ENCODE measurements around the gene ALPG. TPM values are rescaled to one million over a fixed set of nuclear protein-coding genes. Genes with fewer than 3 reads are reported as not detected.
A peak's percentile ranks its signal among the peaks of the same experiment; 100 is the strongest.

The ALPG gene
- total RNA-seq, 2 donors from 2014 or later: not detected

- TF ChIP-seq CTCF (IDR thresholded peaks at IDR 0.05): no peak
- ATAC-seq (ENCODE audit: insufficient number of reproducible peaks, low FRiP score, low read depth) (no peak), DNase-seq (ENCODE audit: low spot score) (no peak)
- Histone ChIP-seq H3K36me3 (no peaks in the 10 kb centered on the region), H3K4me3 (peak overlapping the region; percentile 54), H3K27me3 (replicated peaks; ENCODE audit: insufficient read depth) (peaks cover 5% of the 10 kb centered on the region), H3K9me3 (no peaks in the 10 kb centered on the region), H3K27ac (no peak overlapping the region), H3K4me1 (ENCODE audit: control insufficient read depth in 1 of 2, low read depth in 2 of 2) (peaks cover 0 to 20% of the 10 kb centered on the region in 2 donors)
These were observed 12.8 kb downstream of the ALPG start for GRCh38 chr2:232419245-232420072.

- Histone ChIP-seq H3K27ac (no peak overlapping the region), H3K4me3 (no peak overlapping the region), H3K36me3 (no peaks in the 10 kb centered on the region), H3K27me3 (replicated peaks; ENCODE audit: insufficient read depth) (peaks cover 5% of the 10 kb centered on the region), H3K9me3 (no peaks in the 10 kb centered on the region), H3K4me1 (ENCODE audit: control insufficient read depth in 1 of 2, low read depth in 2 of 2) (peaks cover 0 to 20% of the 10 kb centered on the region in 2 donors)
- DNase-seq (ENCODE audit: low spot score) (no peak), ATAC-seq (ENCODE audit: insufficient number of reproducible peaks, low FRiP score, low read depth) (no peak)
- no peak for TF ChIP-seq CTCF (IDR thresholded peaks at IDR 0.05)
These were observed 13.4 kb downstream of the ALPG start for GRCh38 chr2:232420073-232420454.

- H3K27me3 ChIP-seq (replicated peaks; ENCODE audit: insufficient read depth): peaks cover 5% of the 10 kb centered on the region
- no peaks in the 10 kb centered on the region for H3K36me3 ChIP-seq
- no peak for ATAC-seq (ENCODE audit: insufficient number of reproducible peaks, low FRiP score, low read depth)
- no peak overlapping the region for H3K4me3 ChIP-seq
- peaks cover 0 to 20% of the 10 kb centered on the region in 2 donors for H3K4me1 ChIP-seq (ENCODE audit: control insufficient read depth in 1 of 2, low read depth in 2 of 2)
- TF ChIP-seq CTCF (IDR thresholded peaks at IDR 0.05): no peak
- no peak for DNase-seq (ENCODE audit: low spot score)
- H3K27ac ChIP-seq: no peak overlapping the region
- H3K9me3 ChIP-seq: no peaks in the 10 kb centered on the region
These were observed 14.0 kb downstream of the ALPG start for GRCh38 chr2:232420463-232421188.

DNA sequence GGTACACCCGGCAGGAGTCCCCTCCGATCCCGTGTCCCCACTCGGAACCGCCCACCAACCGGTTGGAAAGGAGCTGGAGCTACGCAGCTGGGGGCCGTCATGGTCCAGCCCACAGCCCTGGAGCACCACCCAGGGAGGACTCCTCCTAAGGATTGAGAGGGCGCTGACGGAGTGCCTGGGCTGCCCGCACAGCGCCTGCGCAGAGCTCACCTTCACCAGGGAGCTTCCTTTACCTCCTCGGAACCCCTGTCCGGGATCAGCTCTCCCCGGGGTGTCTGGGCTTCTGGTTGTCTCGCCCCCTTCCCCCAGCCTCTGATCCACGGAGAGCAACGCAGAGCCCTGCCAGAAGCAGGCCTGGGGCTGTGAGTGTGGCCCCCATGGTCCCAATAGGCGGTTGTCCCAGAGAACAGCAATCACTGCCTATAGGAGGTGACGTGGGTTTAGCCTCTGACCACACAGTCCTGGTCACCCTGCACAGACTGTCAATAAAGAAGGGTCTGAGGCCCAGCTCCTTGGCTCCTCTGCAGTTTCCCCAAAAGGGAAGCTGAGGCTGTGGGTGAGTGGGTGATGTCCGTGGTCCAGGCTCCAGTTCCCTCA is 14.6 kb downstream of the ALPG start:
- ATAC-seq (ENCODE audit: insufficient number of reproducible peaks, low FRiP score, low read depth) (no peak), DNase-seq (ENCODE audit: low spot score) (no peak)
- H3K9me3 ChIP-seq: no peaks in the 10 kb centered on the region

More for the DNA sequence above, 14.6 kb downstream of the ALPG start:
- Histone ChIP-seq H3K4me1 (ENCODE audit: control insufficient read depth in 1 of 2, low read depth in 2 of 2) (peaks cover 0 to 20% of the 10 kb centered on the region in 2 donors), H3K27ac (no peak overlapping the region), H3K36me3 (no peaks in the 10 kb centered on the region), H3K4me3 (no peak overlapping the region), H3K27me3 (replicated peaks; ENCODE audit: insufficient read depth) (peaks cover 5% of the 10 kb centered on the region)
- TF ChIP-seq CTCF (IDR thresholded peaks at IDR 0.05): no peak
